Caco-2 (cell line): Measurements from ENCODE around the gene NUSAP1. TPM values are rescaled to one million over a fixed set of nuclear protein-coding genes. Genes with fewer than 3 reads are reported as not detected.
A peak's percentile ranks its signal among the peaks of the same experiment; 100 is the strongest.

Source experiments
- BruUV-seq: library from RNA; stranded (reverse); fragments of 400-500 nt; replicated peaks from 2 replicates; lab custom pipeline; 2021; lab: Mats Ljungman, UMichigan
- CTCF ChIA-PET: fragments of 300-600 bp; sonication (Branson Sonifier 250); formaldehyde crosslinking; loops from one replicate; lab custom pipeline; 2022; ENCODE audit warnings: antibody characterized with exemption; lab: Charles Lee
- POLR2A ChIA-PET: fragments of 300-600 bp; sonication (Branson Sonifier 250); formaldehyde crosslinking; loops from one replicate; lab custom pipeline; 2022; ENCODE audit warnings: antibody characterized with exemption; lab: Charles Lee
- DNase-seq, 2 experiments: peaks; one replicate each; pipeline versions ENCODE4 v3.0.0 to v3.0.0-alpha.2; 2020 to 2022
- H3K27me3 ChIP-seq: replicated peaks from 2 replicates; pipeline ENCODE4 v1.6.0; 2011; ENCODE audit warnings: low read length; ENCODE audit not compliant: control insufficient read depth, insufficient read depth
- H3K36me3 ChIP-seq: 2 replicates; pipeline ENCODE4 v1.5.1; 2011; ENCODE audit warnings: low read length; ENCODE audit not compliant: control insufficient read depth, insufficient read depth
- H3K4me1 ChIP-seq: fragments of 250-450 bp; sonication (Bioruptor Pico); 2 replicates; pipeline ENCODE4 v1.5.1; 2020; ENCODE audit warnings: mild to moderate bottlenecking
- H3K4me3 ChIP-seq: 2 replicates; pipeline ENCODE4 v1.5.1; 2011; ENCODE audit warnings: low read depth, mild to moderate bottlenecking, control low read depth, low read length
- H3K9me3 ChIP-seq: fragments of 250-450 bp; sonication (Bioruptor Pico); 2 replicates; pipeline ENCODE4 v1.5.1; 2020; ENCODE audit warnings: mild to moderate bottlenecking, moderate library complexity
- H3K27ac Mint-ChIP-seq: one replicate; pipeline ENCODE4 v1.8.0; 2022; ENCODE audit warnings: mixed read lengths; ENCODE audit not compliant: unreplicated experiment
- H3K27me3 Mint-ChIP-seq: one replicate; pipeline ENCODE4 v1.8.0; 2022; ENCODE audit warnings: mixed read lengths; ENCODE audit not compliant: insufficient read depth, unreplicated experiment
- H3K36me3 Mint-ChIP-seq: one replicate; pipeline ENCODE4 v1.8.0; 2022; ENCODE audit warnings: mild to moderate bottlenecking, mixed read lengths; ENCODE audit not compliant: insufficient read depth, unreplicated experiment
- H3K4me1 Mint-ChIP-seq: one replicate; pipeline ENCODE4 v1.8.0; 2022; ENCODE audit warnings: low read depth, mixed read lengths; ENCODE audit not compliant: unreplicated experiment
- H3K4me3 Mint-ChIP-seq: one replicate; pipeline ENCODE4 v1.8.0; 2022; ENCODE audit warnings: mild to moderate bottlenecking, moderate library complexity, mixed read lengths; ENCODE audit not compliant: unreplicated experiment
- H3K9me3 Mint-ChIP-seq: one replicate; pipeline ENCODE4 v1.8.0; 2022; ENCODE audit warnings: mixed read lengths; ENCODE audit not compliant: unreplicated experiment
- CTCF ChIP-seq, 2 experiments: fragments of 200-600 bp in 1 of 2; IDR thresholded peaks; 1 replicate in 1 of 2; 2 replicates in 1 of 2; pipeline versions ENCODE4 v1.5.1 to v1.8.0; 2011 to 2022; ENCODE audit warnings: antibody characterized with exemption in 1 of 2, control low read depth in 1 of 2, inconsistent platforms in 1 of 2, low read depth in 1 of 2, low read length in 1 of 2, mild to moderate bottlenecking in 1 of 2, moderate library complexity in 1 of 2; ENCODE audit not compliant: insufficient read depth in 1 of 2, severe bottlenecking in 1 of 2, unreplicated experiment in 1 of 2
- intact Hi-C: fragments of 100-400 bp; cut with micrococcal nuclease; formaldehyde crosslinking; loops from one replicate; pipeline ENCODE4 v1.10.0; 2022; ENCODE audit not compliant: unreplicated experiment
- total RNA-seq: library from RNA; stranded (reverse); gene quantifications from 2 replicates; pipeline ENCODE4 v1.2.3, GENCODE V29; 2022

NUSAP1 gene
- total RNA-seq, 1 experiment from 2014 or later = 106 TPM

GRCh38 chr15:41334293-41335120 lies 1.8 kb downstream of the NUSAP1 start:
- Mint-ChIP-seq H3K4me3 (peak overlapping the region; percentile 89), H3K27me3 (no peaks in the 10 kb centered on the region), H3K9me3 (no peaks in the 10 kb centered on the region), H3K36me3 (peaks cover 48% of the 10 kb centered on the region), H3K4me1 (peaks cover 16% of the 10 kb centered on the region), H3K27ac (peak overlapping the region; percentile 74)
- ChIA-PET POLR2A (no interaction called here), CTCF (no interaction called here)
- TF ChIP-seq CTCF (IDR thresholded peaks at IDR 0.05; ENCODE audit: insufficient read depth in 1 of 2, low read depth in 1 of 2, low read length in 1 of 2, severe bottlenecking in 1 of 2, unreplicated experiment in 1 of 2) = no peak
- intact Hi-C loops = loop anchor here (10.0 kb wide), 1 partner anchor 430 kb away; no protein-coding TSS in a partner anchor
- peaks cover 4% of the 10 kb centered on the region; the same call in 1 of the 2 replicates for H3K4me1 ChIP-seq
- no peak for DNase-seq
- no peaks in the 10 kb centered on the region for H3K36me3 ChIP-seq
- no TSS peak for BruUV-seq
- H3K9me3 ChIP-seq = no peaks in the 10 kb centered on the region
- peak overlapping the region; percentile 76 for H3K4me3 ChIP-seq
- H3K27me3 ChIP-seq = no peaks in the 10 kb centered on the region

GRCh38 chr15:41336549-41336948 lies 3.9 kb downstream of the NUSAP1 start:
- H3K27me3 Mint-ChIP-seq = no peaks in the 10 kb centered on the region
- Histone ChIP-seq H3K9me3 (no peaks in the 10 kb centered on the region), H3K36me3 (peaks cover 3% of the 10 kb centered on the region), H3K27me3 (no peaks in the 10 kb centered on the region), H3K4me3 (no peak overlapping the region), H3K4me1 (peaks cover 4% of the 10 kb centered on the region; the same call in 1 of the 2 replicates)
- no peak overlapping the region for H3K27ac Mint-ChIP-seq
- BruUV-seq = no TSS peak
- CTCF ChIA-PET = no interaction called here
- peaks cover 68% of the 10 kb centered on the region for H3K36me3 Mint-ChIP-seq
- H3K9me3 Mint-ChIP-seq = no peaks in the 10 kb centered on the region
- H3K4me1 Mint-ChIP-seq = peaks cover 16% of the 10 kb centered on the region
- POLR2A ChIA-PET = no interaction called here
- TF ChIP-seq CTCF (IDR thresholded peaks at IDR 0.05; ENCODE audit: insufficient read depth in 1 of 2, low read depth in 1 of 2, low read length in 1 of 2, severe bottlenecking in 1 of 2, unreplicated experiment in 1 of 2) = no peak
- H3K4me3 Mint-ChIP-seq = no peak overlapping the region
- intact Hi-C loops = loop anchor here (10.0 kb wide), 1 partner anchor 432 kb away; no protein-coding TSS in a partner anchor
- DNase-seq = no peak

DNA sequence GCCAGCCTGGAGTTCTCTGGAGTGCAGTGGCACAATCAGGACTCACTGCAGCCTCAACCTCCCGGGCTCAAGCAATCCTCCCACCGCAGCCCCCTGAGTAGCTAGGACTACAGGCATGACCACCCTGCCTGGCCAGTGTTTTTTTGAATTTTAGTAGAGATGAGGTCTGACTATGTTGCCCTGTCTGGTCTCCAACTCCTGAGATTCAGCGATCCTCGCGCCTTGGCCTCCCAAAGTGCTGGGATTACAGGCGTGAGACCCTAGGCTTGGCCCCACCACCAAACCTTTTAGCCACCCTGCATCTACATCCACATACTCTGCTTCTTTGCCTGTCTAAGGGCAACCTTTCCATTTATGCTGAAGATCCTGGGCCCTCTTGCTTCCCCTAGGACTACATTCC lies 4.4 kb downstream of the NUSAP1 start:
- no peak overlapping the region for H3K4me3 Mint-ChIP-seq
- H3K27me3 Mint-ChIP-seq = no peaks in the 10 kb centered on the region
- BruUV-seq = no TSS peak
- peaks cover 16% of the 10 kb centered on the region for H3K4me1 Mint-ChIP-seq
- H3K27ac Mint-ChIP-seq = peak overlapping the region; percentile 70
- CTCF ChIA-PET = interaction anchor here (0.6 to 0.7 kb wide), 2 partner anchors 130 to 152 kb away, joined by 3 read pairs; no protein-coding TSS in a partner anchor
- Histone ChIP-seq H3K27me3 (no peaks in the 10 kb centered on the region), H3K4me3 (no peak overlapping the region), H3K9me3 (no peaks in the 10 kb centered on the region), H3K36me3 (peaks cover 4% of the 10 kb centered on the region), H3K4me1 (peaks cover 4% of the 10 kb centered on the region; the same call in 1 of the 2 replicates)
- TF ChIP-seq CTCF (IDR thresholded peaks at IDR 0.05; ENCODE audit: insufficient read depth in 1 of 2, low read depth in 1 of 2, low read length in 1 of 2, severe bottlenecking in 1 of 2, unreplicated experiment in 1 of 2) = no peak
- no peaks in the 10 kb centered on the region for H3K9me3 Mint-ChIP-seq
- peaks cover 73% of the 10 kb centered on the region for H3K36me3 Mint-ChIP-seq
- POLR2A ChIA-PET = no interaction called here
- DNase-seq = no peak
- intact Hi-C loops = loop anchor here (10.0 kb wide), 1 partner anchor 432 kb away; no protein-coding TSS in a partner anchor
